Stimulated activated CD4-positive, alpha-beta T cell treated with anti-CD3 and anti-CD28 coated beads, Interleukin-12 subunit alpha, Interleukin-12 subunit beta, amount 100 ng/mL, for 48 hours (primary cell): ENCODE data around the gene HMGB3.
"Not testable (repeated sequence)": the region's sequence is repeated elsewhere in the genome, so short reads cannot be mapped to it uniquely, and the experiment has no call there.

Source experiments
- DNase-seq, 3 donors: peaks; one replicate each; pipeline ENCODE4 v3.0.0-alpha.2; 2020; ENCODE audit warnings: low read depth in 2 of 3, low spot score in 1 of 3

HMGB3 gene

GRCh38 chrX:150977411-150978162 lies 5.5 kb upstream of the HMGB3 start:
- DNase-seq: no peak

GRCh38 chrX:150980186-150980585 lies 2.9 kb upstream of the HMGB3 start:
- no peak for DNase-seq

GRCh38 chrX:150980711-150981110 lies 2.4 kb upstream of the HMGB3 start:
- no peak for DNase-seq

GRCh38 chrX:150982235-150982787 lies 824 bp upstream of the HMGB3 start:
- DNase-seq: no peak

- DNase-seq: no peak
These were observed 510 bp downstream of the HMGB3 start for GRCh38 chrX:150983521-150984168.

- DNase-seq: no peak
These were observed 1.2 kb downstream of the HMGB3 start for GRCh38 chrX:150984169-150984824.

GRCh38 chrX:150987687-150988086 lies 4.6 kb downstream of the HMGB3 start:
- not testable (repeated sequence) for DNase-seq

GRCh38 chrX:150989420-150989819 lies 6.3 kb downstream of the HMGB3 start:
- DNase-seq: no peak

- DNase-seq: no peak
These were observed 7.8 kb downstream of the HMGB3 start for GRCh38 chrX:150990910-150991309.

- DNase-seq: no peak
These were observed 17.8 kb downstream of the HMGB3 start for GRCh38 chrX:151000861-151001331.

GRCh38 chrX:151004085-151004484 lies 20.9 kb downstream of the HMGB3 start:
- no peak for DNase-seq

GRCh38 chrX:151006410-151007109 lies 23.4 kb downstream of the HMGB3 start:
- DNase-seq: no peak

GRCh38 chrX:151009582-151009981 lies 26.4 kb downstream of the HMGB3 start:
- DNase-seq: no peak

GRCh38 chrX:151013164-151013743 lies 30.1 kb downstream of the HMGB3 start:
- no peak for DNase-seq

- DNase-seq: no peak
These were observed 32.5 kb downstream of the HMGB3 start for GRCh38 chrX:151015684-151016083.

GRCh38 chrX:151019856-151020255 lies 36.7 kb downstream of the HMGB3 start:
- no peak for DNase-seq

- no peak for DNase-seq
These were observed 47.7 kb downstream of the HMGB3 start for GRCh38 chrX:151030845-151031244.

GRCh38 chrX:151031391-151031975 lies 48.3 kb downstream of the HMGB3 start:
- DNase-seq: no peak

- no peak for DNase-seq
These were observed 56.2 kb downstream of the HMGB3 start for GRCh38 chrX:151039351-151039750.
